Pulmonary artery endothelial cell (primary cell): ENCODE data around the gene ZNF148. TPM values are rescaled to one million over a fixed set of nuclear protein-coding genes. Genes with fewer than 3 reads are reported as not detected.

ENCODE experiments used
- DNase-seq: peaks from one replicate; pipeline ENCODE4 v3.0.0-alpha.2; 2011; ENCODE audit warnings: low read depth, low spot score
- total RNA-seq: library from RNA; depleted of rRNA; stranded (reverse); fragments of >200 nt; gene quantifications from 2 replicates; pipeline ENCODE4 v1.2.3, GENCODE V29; 2014

ZNF148 gene
- total RNA-seq, 1 donor from 2014 or later: 24.1 TPM

GRCh38 chr3:125192190-125193035 lies 182.7 kb downstream of the ZNF148 start:
- DNase-seq: no peak

GRCh38 chr3:125191730-125192129 lies 183.4 kb downstream of the ZNF148 start:
- DNase-seq: no peak

DNA sequence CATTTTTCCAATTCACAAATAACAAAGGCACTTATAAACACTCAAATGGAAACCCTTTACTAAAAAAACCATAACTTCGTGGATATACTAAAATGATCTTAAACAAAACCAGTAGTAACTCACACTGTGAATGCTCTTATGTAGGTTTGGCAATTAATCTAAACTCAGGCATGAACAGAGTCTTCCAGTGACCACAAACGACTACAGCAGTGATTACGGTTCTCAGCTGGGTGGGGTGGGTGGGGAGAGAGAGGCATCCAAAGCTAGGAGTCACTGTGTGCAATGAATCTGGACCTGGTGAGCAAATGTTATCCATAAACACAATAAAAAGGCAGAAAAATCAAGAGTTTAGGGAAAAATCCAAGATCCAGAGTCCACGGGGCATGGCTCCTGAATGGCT lies 183.9 kb downstream of the ZNF148 start:
- DNase-seq: no peak

DNA sequence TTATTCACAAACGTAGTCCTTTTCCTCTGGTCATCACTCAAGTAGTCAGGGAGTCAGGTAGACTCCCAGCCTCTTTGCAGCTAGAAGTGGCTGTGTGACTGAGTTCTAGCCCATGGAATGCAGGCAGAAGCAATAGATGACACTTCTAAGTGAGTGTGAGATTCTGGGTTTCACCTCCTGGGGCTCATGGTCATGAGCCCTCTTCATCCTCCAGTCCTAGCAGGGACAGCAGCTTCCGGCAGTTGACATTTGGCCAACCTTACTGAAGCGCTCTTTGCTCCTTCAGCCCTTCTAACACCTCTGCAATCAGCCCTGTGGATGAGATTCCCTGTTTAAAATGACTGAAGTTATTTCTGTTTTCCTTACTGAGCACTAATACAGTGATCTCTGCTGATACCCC lies 184.3 kb downstream of the ZNF148 start:
- DNase-seq: no peak

GRCh38 chr3:125189378-125190165 lies 185.6 kb downstream of the ZNF148 start:
- no peak for DNase-seq

DNA sequence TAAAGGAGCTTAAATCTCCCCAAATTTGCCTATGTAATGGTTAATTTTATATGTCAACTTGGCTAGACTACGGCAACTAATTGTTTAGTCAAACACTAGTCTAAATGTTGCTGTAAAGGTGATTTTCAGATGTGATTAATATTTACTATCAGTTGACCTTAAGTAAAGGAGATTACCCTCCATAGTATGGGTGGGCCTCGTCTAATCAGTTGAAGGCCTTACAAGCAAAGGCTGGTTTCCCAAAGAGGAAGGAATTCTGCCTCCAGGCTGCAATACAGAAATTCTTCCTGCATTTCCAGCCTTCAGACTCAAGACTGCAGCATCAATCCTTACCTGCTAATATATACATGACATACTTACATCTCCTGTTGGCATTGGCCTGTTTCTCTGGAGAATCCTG lies 186.2 kb downstream of the ZNF148 start:
- DNase-seq: no peak

- no peak for DNase-seq
Observed at GRCh38 chr3:125187599-125187910, 187.6 kb downstream of the ZNF148 start.

GRCh38 chr3:125186800-125187598 lies 188.1 kb downstream of the ZNF148 start:
- DNase-seq: no peak

GRCh38 chr3:125186261-125186787 lies 188.8 kb downstream of the ZNF148 start:
- DNase-seq: no peak

- no peak for DNase-seq
Observed at GRCh38 chr3:125185805-125186204, 189.3 kb downstream of the ZNF148 start.

DNA sequence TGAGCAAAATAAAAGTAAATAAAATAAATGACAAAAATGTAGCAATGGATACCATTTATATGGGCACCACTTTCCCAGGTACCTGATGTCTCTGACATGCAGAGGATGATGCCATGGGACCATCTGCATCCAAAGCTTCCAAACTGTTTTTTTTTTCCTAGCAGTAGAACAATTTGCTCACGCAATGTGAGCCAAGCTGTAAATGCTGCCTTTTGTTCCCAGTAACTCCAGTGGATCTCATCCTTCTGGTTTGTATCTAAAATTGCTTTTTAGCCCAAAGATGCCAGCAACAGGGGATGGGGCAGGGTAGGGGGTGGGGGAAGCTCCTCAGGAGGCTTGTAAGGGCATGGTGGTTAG lies 195.3 kb downstream of the ZNF148 start:
- no peak for DNase-seq

DNA sequence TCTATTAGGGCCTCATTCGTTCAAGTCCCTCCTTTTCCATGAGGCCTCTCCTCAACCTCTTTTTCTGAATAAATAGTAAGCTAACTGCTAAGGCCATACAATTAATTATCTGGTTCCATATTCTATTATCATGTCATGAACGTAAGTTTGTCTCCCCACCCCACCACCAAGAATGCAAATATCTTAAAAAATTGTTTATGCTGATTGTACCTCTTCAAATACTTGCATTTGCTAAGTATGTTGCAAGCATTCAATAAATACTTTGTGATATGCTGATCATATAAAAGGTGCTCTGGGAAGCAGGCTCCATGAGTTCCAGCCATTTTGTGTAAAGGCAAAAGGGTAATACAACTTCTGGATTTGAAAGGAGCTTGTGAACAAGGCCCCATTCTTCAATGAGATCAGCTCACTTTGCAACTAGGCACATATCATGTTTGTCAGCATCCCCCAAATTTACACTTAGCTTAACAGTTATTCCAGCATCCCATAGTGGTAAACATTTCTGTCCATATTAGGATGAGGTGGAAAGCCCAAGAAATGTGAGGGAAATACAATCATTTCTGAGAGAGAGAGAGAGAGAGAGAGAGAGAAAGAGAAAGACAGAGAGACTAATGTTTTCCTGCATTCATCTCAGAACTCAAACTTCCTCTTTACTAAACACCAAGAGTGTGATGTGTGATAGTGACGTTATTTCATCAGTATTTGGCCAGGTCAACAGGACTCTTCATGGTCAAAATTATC lies 195.8 kb downstream of the ZNF148 start:
- DNase-seq: no peak

- no peak for DNase-seq
Observed at GRCh38 chr3:125177746-125178145, 197.4 kb downstream of the ZNF148 start.

Other genes starting within 250 kb of the ZNF148 start
- gene SLC12A8, start 162.6 kb downstream of the ZNF148 start, total RNA-seq: 0.20 and 0.42 TPM in 2 replicates
- 35.2 and 44.3 TPM in 2 replicates for gene SNX4, start 144.9 kb upstream of the ZNF148 start, total RNA-seq
- gene OSBPL11, start 220.2 kb upstream of the ZNF148 start, total RNA-seq: 14.6 and 14.7 TPM in 2 replicates